Cardiac muscle cell (in vitro differentiated cells and primary cell): Measurements from ENCODE around the gene PWP1. TPM values are rescaled to one million over a fixed set of nuclear protein-coding genes. Genes with fewer than 3 reads are reported as not detected.

ENCODE experiments used
- DNase-seq, 2 donors: peaks; one replicate each; pipeline versions ENCODE4 v3.0.0 to v3.0.0-alpha.2; 2010 to 2017; ENCODE audit warnings: low read depth in 1 of 2, low spot score in 1 of 2
- H3K27ac ChIP-seq: fragments of 200-600 bp; sonication (generic); 2 replicates; pipeline ENCODE4 v1.5.1; 2016
- H3K27me3 ChIP-seq: fragments of 200-600 bp; sonication (generic); 2 replicates; pipeline ENCODE4 v1.6.0; 2016; ENCODE audit warnings: control low read depth
- H3K36me3 ChIP-seq: fragments of 200-600 bp; sonication (generic); 2 replicates; pipeline ENCODE4 v1.5.1; 2016; ENCODE audit warnings: control low read depth
- H3K4me1 ChIP-seq: fragments of 200-600 bp; sonication (generic); 2 replicates; pipeline ENCODE4 v1.8.1; 2017; ENCODE audit warnings: low read depth, mild to moderate bottlenecking, mixed run types
- H3K4me3 ChIP-seq: fragments of 200-600 bp; sonication (generic); 2 replicates; pipeline ENCODE4 v1.5.1; 2016; ENCODE audit warnings: mild to moderate bottlenecking
- H3K9me3 ChIP-seq: fragments of 200-600 bp; sonication (generic); 2 replicates; pipeline ENCODE4 v1.5.1; 2017; ENCODE audit warnings: low read depth, mild to moderate bottlenecking, control low read depth
- CTCF ChIP-seq: IDR thresholded peaks from 2 replicates; pipeline ENCODE4 v1.5.1; 2012; ENCODE audit warnings: low read depth, mild to moderate bottlenecking, low read length
- polyA plus RNA-seq: library from polyadenylated mRNA; unstranded; fragments of >200 nt; fragmentation: Nextera tagmentation; extraction: Ambion mirVana; gene quantifications from 2 replicates; pipeline ENCODE4 v1.2.1, GENCODE V29; 2016
- total RNA-seq: library from RNA; depleted of rRNA; stranded (reverse); fragments of >200 nt; gene quantifications from 2 replicates; pipeline ENCODE4 v1.2.3, GENCODE V29; 2016

Gene PWP1
- total and polyA plus RNA-seq, 2 experiments from 2014 or later: 55.9 to 123 TPM

GRCh38 chr12:107655281-107656065 is 30.1 kb upstream of the PWP1 start:
- Histone ChIP-seq H3K4me3 (no peak overlapping the region), H3K27ac (no peak overlapping the region), H3K36me3 (no peaks in the 10 kb centered on the region), H3K27me3 (no peaks in the 10 kb centered on the region), H3K4me1 (no peaks in the 10 kb centered on the region), H3K9me3 (no peaks in the 10 kb centered on the region)
- no peak for DNase-seq
- TF ChIP-seq CTCF: no peak

- no peak overlapping the region for H3K27ac ChIP-seq
- no peaks in the 10 kb centered on the region for H3K27me3 ChIP-seq
- no peaks in the 10 kb centered on the region for H3K9me3 ChIP-seq
- no peak for TF ChIP-seq CTCF
- no peaks in the 10 kb centered on the region for H3K36me3 ChIP-seq
- no peak for DNase-seq
- H3K4me3 ChIP-seq: no peak overlapping the region
- no peaks in the 10 kb centered on the region for H3K4me1 ChIP-seq
These were observed 29.3 kb upstream of the PWP1 start for GRCh38 chr12:107656302-107656701.

GRCh38 chr12:107657133-107657532 is 28.5 kb upstream of the PWP1 start:
- Histone ChIP-seq H3K9me3 (no peaks in the 10 kb centered on the region), H3K4me1 (no peaks in the 10 kb centered on the region), H3K27me3 (no peaks in the 10 kb centered on the region), H3K4me3 (no peak overlapping the region), H3K36me3 (no peaks in the 10 kb centered on the region), H3K27ac (no peak overlapping the region)
- DNase-seq: no peak
- TF ChIP-seq CTCF: no peak

- Histone ChIP-seq H3K36me3 (no peaks in the 10 kb centered on the region), H3K27me3 (no peaks in the 10 kb centered on the region), H3K9me3 (no peaks in the 10 kb centered on the region), H3K4me1 (no peaks in the 10 kb centered on the region), H3K27ac (no peak overlapping the region), H3K4me3 (no peak overlapping the region)
- DNase-seq: no peak
- no peak for TF ChIP-seq CTCF
These were observed 28.0 kb upstream of the PWP1 start for GRCh38 chr12:107657621-107658020.

GRCh38 chr12:107660235-107660634 is 25.4 kb upstream of the PWP1 start:
- Histone ChIP-seq H3K4me3 (no peak overlapping the region), H3K36me3 (no peaks in the 10 kb centered on the region), H3K9me3 (no peaks in the 10 kb centered on the region), H3K27me3 (no peaks in the 10 kb centered on the region), H3K4me1 (no peaks in the 10 kb centered on the region), H3K27ac (no peak overlapping the region)
- no peak for DNase-seq
- no peak for TF ChIP-seq CTCF
